HG02798 (cell line): Measurements from ENCODE around the gene ZNF550.

Source experiments
- ATAC-seq: cut with Tn5 transposase; IDR thresholded peaks from one replicate; pipeline ENCODE4 v1.9.1; 2021; ENCODE audit warnings: mild to moderate bottlenecking; ENCODE audit not compliant: unreplicated experiment, poor library complexity

ZNF550 gene

DNA sequence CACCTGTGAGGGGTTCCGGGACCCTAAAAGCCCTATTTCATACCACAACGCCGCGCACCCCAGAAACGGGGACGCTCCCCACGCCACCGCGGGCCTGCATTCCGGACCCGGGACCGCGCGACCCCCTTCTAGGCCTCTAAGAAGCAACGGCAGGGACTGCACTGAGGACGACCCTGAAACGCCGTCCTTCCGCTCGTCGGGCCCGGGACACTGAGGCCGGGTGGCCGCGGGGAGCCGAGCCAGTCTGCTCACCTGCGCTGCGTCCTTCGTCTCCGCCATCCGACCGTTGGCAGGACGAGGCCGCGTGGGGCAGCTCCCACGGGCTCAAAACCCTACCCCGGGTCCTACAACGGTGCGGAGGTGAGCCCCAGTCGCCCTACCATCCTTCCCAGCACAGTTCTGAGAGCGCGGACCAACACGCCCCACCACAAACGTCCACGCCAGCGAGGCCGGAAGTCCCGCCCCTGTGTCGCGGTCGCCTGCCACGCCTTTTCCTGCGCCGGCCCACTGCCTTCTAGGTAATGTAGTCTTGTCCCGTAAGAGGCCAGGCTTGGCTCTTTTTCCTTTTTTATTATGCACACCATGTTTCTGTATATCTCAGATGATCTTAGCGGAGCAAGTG is at the start of gene ZNF550:
TSS of gene ZNF550 (minus strand) at position 460 of the 622 bp plus-strand sequence. CDS start at position 279, 181 bp downstream.
- peak; percentile 97 for ATAC-seq

- no peak for ATAC-seq
These were observed 47.3 kb upstream of the ZNF550 start for GRCh38 chr19:57606931-57607330.

- ATAC-seq = peak; percentile 97
These were observed 40.2 kb upstream of the ZNF550 start, which contains the start of gene ZNF530 for GRCh38 chr19:57599761-57600383. Gene ZNF530, plus strand, starts transcription at chr19:57599885. Its CDS starts 4,461 bp downstream, at chr19:57604346.

- ATAC-seq = no peak
These were observed 39.7 kb upstream of the ZNF550 start for GRCh38 chr19:57599377-57599760.

GRCh38 chr19:57587529-57587928 is 27.9 kb upstream of the ZNF550 start:
- no peak for ATAC-seq

- peak; percentile 83 for ATAC-seq
These were observed 24.1 kb upstream of the ZNF550 start, which contains the start of gene ZIK1 for GRCh38 chr19:57583521-57584416. Gene ZIK1, plus strand, starts transcription at chr19:57584145. Its CDS starts 212 bp downstream, at chr19:57584357.

GRCh38 chr19:57583104-57583520 is 23.4 kb upstream of the ZNF550 start:
- no peak for ATAC-seq

DNA sequence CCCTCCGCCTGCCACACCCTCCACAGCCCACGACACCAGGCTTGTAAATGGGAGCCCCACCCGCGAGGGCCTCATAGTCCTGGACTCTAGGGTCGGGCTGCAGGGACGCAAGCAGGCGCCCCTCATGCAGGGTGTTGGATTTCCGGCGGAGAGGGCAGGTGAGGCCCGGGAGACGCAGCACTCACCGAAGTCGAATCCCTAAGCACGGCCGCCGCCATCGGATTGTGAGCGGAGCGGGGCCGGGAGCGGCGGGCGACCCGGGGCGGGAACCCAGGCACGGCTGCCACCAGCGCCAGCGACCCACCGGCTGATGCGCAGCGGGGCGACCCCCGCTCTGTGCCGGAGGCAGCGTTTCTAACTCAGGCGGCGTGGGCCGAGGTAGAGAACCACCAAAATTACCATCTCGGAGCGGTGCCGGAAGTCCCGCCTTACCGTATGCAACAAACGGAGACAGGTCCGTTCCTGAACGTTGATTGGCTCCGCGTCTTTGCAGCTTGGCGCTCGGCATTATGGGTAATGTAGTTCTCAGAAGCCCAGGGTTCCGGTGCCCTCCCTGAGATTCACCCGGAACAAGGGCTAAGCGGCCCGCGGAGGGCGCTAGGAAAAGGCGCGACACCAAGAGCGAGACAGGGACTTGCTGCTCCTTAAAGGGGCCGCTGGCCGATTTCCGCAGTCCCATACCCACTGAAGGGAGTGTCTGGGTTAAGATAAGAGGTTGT is 19.0 kb upstream of the ZNF550 start, which contains the start of gene ZNF416:
TSS of gene ZNF416 (minus strand) at position 425 of the 719 bp plus-strand sequence. CDS start at position 218, 207 bp downstream.
- ATAC-seq = peak; percentile 96

DNA sequence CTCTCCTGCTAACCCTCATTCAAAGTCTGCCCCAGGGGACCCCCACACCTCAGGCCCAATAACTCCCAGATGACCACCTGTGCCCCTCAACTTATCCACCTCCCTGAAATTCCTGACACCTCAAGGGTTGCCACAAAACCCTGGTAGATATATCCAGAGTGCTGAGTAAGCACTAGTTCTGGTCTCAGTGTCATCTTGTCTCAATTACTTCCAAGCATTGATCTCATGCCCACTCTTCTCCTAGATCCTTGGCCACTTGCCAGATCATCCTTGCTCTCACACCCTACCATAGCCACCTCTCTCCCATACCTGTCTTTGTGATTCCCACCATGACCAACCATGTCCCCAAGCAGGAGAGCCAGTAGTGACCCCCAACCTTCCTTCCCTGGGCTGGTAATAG is 17.0 kb upstream of the ZNF550 start:
- no peak for ATAC-seq

DNA sequence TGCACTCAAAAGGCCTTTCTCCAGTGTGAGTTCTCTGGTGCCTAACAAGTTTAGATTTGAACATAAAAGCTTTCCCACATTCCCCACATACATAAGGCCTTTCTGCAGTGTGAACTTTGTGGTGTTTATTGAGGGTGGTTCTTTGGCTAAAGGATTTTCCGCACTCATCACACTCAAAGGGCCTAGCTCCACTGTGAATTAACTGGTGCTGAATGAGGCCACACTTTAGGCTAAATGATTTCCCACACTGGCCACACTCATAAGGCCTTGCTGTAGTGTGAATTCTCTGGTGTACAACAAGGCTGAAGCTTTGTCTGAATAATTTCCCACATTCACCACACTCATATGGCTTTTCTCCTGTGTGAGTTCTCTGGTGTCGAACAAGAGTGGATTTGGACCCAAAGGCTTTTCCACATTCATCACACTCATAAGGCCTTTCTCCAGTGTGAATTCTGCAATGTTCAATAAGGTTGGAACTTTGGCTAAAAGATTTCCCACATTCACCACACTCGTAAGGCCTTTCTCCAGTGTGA is 12.8 kb upstream of the ZNF550 start:
- ATAC-seq = no peak

- no peak for ATAC-seq
These were observed 11.0 kb upstream of the ZNF550 start for GRCh38 chr19:57570707-57571106.

- ATAC-seq = no peak
These were observed 7.0 kb upstream of the ZNF550 start for GRCh38 chr19:57566396-57567265.

DNA sequence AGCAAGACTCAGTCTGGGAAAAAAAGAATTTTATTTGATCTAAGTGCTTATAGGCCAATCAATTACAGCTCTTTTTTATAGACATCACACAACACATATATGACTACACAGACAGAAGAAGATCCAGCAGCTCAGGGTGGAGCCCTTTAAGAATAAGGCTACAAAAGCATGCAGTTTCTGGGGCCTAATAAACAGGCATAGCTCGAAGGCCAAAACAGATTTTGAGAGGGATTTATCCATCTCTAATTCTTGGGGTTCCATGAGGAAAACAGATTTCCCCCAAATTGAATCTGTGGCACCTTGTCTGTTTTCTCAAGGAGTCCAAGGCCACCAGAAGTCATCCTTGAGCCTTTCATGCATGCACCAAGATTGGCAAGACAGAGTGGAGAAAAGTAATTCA is 3.9 kb upstream of the ZNF550 start:
- no peak for ATAC-seq

DNA sequence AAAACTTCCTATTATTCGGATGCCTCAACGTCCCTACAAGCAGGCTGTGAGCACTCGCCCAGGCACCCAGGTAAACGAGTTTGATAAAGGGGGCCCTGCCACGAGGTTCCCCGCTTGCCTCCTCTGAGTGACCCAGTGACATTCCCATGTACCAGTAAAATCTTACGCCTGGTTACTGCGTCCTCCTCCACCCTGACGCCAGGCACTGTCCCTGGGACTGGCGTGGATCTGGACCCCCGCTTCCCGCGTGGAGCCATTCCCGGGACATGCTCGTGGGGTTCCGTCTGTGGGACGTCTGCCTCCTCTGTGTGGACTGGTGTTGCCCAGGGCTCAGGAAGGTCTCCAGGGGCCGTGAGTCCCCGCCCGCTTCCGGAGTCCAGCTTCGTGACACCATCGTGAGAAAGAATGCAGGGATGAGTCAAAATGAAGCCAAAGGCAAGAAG is 407 bp upstream of the ZNF550 start:
- peak; percentile 6 for ATAC-seq

DNA sequence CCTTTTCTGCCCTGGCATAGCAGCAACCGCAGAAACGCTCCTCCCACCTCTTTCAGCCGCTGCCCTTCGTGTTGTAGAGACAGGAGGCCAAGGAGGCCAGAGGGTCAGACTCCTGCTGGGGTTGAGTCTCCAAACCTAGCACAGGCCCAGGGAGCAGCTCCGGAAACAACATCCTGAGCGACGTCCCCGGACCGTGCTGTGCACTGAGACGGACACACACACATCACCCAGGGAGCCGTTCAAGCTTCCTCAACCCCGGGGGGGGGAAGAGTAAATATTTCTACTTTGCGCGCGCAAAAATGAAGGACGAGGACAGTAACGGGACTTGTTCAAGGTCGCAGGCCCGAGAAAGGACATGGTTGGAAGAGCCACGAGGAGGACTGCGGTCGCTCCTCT is 657 bp downstream of the ZNF550 start:
- no peak for ATAC-seq

DNA sequence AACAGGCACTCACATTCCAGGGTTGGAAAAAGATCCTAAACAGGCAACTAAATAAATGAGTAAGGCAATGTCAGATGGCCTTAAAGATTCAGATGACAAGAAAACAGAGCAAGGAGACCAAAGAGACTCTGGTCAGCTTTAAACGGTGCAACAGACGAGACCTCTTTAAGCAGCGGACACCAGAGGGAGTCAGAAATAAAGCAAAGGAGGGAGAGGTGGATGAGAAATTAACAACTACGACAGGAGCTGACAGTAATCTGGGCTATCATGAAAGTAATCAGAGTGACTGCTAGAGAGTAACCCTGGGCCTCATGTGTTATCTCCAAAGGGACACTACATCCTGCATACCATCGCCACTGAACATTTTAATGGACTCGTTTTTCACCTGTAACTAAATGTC is 1.1 kb downstream of the ZNF550 start:
- no peak for ATAC-seq

DNA sequence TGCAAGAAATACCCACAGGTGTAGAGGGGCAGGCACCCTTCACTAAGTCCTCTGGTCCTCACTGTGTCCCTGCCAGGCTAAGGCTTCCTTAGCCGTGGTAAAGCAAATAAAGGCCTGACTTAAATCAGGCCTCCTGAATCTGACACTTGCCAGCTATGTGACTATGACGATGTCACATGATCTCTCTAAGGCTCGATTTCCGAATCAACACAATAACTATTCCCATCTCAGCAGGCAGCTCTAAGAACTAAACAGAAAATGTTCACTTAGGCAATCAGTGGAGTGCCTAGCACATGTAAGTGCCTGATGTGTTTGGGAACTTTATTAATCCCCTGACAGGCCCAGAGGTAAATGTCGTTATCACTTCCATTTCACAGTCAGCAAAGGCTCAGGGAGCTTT is 2.0 kb downstream of the ZNF550 start:
- no peak for ATAC-seq

GRCh38 chr19:57552432-57552831 is 7.2 kb downstream of the ZNF550 start:
- no peak for ATAC-seq

GRCh38 chr19:57546513-57546912 is 13.2 kb downstream of the ZNF550 start:
- ATAC-seq = no peak
